Stimulated activated naive CD4-positive, alpha-beta T cell (primary cell): ENCODE measurements around the gene PCTP.
A peak's percentile ranks its signal among the peaks of the same experiment; 100 is the strongest.

Source experiments
- DNase-seq, 6 experiments: peaks; one replicate each; lab custom pipeline; 2025; lab: John Stamatoyannopoulos, UW

Gene PCTP

GRCh38 chr17:55727920-55728319, 22.9 kb upstream of the PCTP start:
- DNase-seq, result no peak

- DNase-seq, result no peak
These were observed 22.5 kb upstream of the PCTP start for GRCh38 chr17:55728361-55728760.

GRCh38 chr17:55728833-55729232, 22.0 kb upstream of the PCTP start:
- DNase-seq, result no peak

GRCh38 chr17:55729484-55729883, 21.4 kb upstream of the PCTP start:
- no peak for DNase-seq

- DNase-seq, result no peak
These were observed 20.5 kb upstream of the PCTP start for GRCh38 chr17:55730380-55730779.

- DNase-seq, result no peak
These were observed 20.0 kb upstream of the PCTP start for GRCh38 chr17:55730808-55731207.

GRCh38 chr17:55731586-55732250, 19.1 kb upstream of the PCTP start:
- DNase-seq, result no peak

GRCh38 chr17:55734128-55734781, 16.6 kb upstream of the PCTP start:
- no peak for DNase-seq

- DNase-seq, result peak in 3 of 6 experiments; percentile 11 to 15 (median 11)
These were observed 15.0 kb upstream of the PCTP start for GRCh38 chr17:55735731-55736405.

GRCh38 chr17:55737976-55738501, 12.8 kb upstream of the PCTP start:
- no peak for DNase-seq

GRCh38 chr17:55740511-55741355, 10.1 kb upstream of the PCTP start:
- no peak for DNase-seq

- no peak for DNase-seq
These were observed 9.5 kb upstream of the PCTP start for GRCh38 chr17:55741356-55741700.

- no peak for DNase-seq
These were observed 8.4 kb upstream of the PCTP start for GRCh38 chr17:55742272-55743102.

GRCh38 chr17:55743103-55743679, 7.7 kb upstream of the PCTP start:
- DNase-seq, result no peak

GRCh38 chr17:55745258-55745657, 5.6 kb upstream of the PCTP start:
- no peak for DNase-seq

- DNase-seq, result no peak
These were observed 4.4 kb upstream of the PCTP start for GRCh38 chr17:55746466-55746865.

GRCh38 chr17:55747209-55747608, 3.6 kb upstream of the PCTP start:
- no peak for DNase-seq

- no peak for DNase-seq
These were observed 2.0 kb upstream of the PCTP start for GRCh38 chr17:55748841-55749240.

GRCh38 chr17:55749985-55750384, 866 bp upstream of the PCTP start:
- DNase-seq, result no peak

GRCh38 chr17:55751720-55752250, 934 bp downstream of the PCTP start:
- no peak for DNase-seq

- no peak for DNase-seq
These were observed 5.8 kb downstream of the PCTP start for GRCh38 chr17:55756689-55757088.
